GM12865 (cell line): ENCODE data around the gene SNX33.
"Not testable (repeated sequence)": the region's sequence is repeated elsewhere in the genome, so short reads cannot be mapped to it uniquely, and the experiment has no call there.

Experiments
- DNase-seq: peaks from one replicate; pipeline ENCODE4 v3.0.0; 2010; ENCODE audit warnings: low read depth
- H3K4me3 ChIP-seq: 2 replicates; pipeline ENCODE4 v1.5.1; 2011; ENCODE audit warnings: mild to moderate bottlenecking, low read depth, low read length, control low read depth
- TF ChIP-seq, protein P1 (sequence below): IDR thresholded peaks from 2 replicates; pipeline ENCODE4 v1.5.1; 2011; ENCODE audit warnings: low read length, control low read depth, low read depth, inconsistent platforms; ENCODE audit not compliant: insufficient read depth; ENCODE audit errors: missing control alignments

The SNX33 gene

GRCh38 chr15:75680007-75680789 lies 32.5 kb downstream of the SNX33 start:
- DNase-seq: no peak

GRCh38 chr15:75682181-75683135 lies 34.7 kb downstream of the SNX33 start:
- TF ChIP-seq, protein P1, sequence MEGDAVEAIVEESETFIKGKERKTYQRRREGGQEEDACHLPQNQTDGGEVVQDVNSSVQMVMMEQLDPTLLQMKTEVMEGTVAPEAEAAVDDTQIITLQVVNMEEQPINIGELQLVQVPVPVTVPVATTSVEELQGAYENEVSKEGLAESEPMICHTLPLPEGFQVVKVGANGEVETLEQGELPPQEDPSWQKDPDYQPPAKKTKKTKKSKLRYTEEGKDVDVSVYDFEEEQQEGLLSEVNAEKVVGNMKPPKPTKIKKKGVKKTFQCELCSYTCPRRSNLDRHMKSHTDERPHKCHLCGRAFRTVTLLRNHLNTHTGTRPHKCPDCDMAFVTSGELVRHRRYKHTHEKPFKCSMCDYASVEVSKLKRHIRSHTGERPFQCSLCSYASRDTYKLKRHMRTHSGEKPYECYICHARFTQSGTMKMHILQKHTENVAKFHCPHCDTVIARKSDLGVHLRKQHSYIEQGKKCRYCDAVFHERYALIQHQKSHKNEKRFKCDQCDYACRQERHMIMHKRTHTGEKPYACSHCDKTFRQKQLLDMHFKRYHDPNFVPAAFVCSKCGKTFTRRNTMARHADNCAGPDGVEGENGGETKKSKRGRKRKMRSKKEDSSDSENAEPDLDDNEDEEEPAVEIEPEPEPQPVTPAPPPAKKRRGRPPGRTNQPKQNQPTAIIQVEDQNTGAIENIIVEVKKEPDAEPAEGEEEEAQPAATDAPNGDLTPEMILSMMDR: no peak
- no peak overlapping the region for H3K4me3 ChIP-seq
- no peak for DNase-seq

More at GRCh38 chr15:75680007-75680789, 32.5 kb downstream of the SNX33 start:
- no peak overlapping the region for H3K4me3 ChIP-seq
- TF ChIP-seq, protein P1: no peak

DNA sequence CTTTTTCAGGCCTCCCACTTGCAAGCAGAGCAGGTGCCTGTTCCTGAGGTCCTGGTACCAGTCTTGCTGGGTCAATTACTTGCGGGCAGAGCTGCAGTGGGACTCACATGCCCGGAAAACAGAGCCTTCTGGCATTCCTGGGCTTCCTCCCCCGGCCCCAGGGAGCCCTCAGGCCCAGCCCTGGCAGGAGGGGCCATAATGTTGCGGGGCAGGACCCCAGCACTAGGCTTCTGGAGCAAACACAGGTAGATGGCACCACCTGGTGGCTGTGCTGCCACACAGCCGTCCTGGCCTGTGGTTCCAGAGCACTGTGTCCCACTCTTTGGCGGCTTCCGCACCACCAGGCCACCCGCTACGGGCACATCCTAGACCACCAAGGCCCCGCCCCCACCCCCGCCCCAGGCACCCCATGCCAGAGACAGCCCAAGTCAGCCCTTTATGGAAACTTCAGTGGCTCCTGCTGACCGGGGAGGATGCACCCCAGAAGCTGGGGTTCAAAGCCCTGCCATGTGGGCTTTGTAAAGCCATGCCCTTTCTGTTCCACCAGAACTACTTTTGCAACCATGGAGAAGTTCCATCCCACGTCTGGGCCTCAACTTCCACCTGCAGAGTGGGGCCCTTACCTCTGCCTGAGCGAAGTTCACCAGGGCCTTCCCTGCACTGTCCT lies 36.1 kb downstream of the SNX33 start:
- TF ChIP-seq, protein P1: peak; percentile 82
- H3K4me3 ChIP-seq: not testable (repeated sequence)
- DNase-seq: peak; percentile 82

GRCh38 chr15:75684648-75685047 lies 36.9 kb downstream of the SNX33 start:
- no peak for DNase-seq
- no peak overlapping the region for H3K4me3 ChIP-seq
- TF ChIP-seq, protein P1: no peak

DNA sequence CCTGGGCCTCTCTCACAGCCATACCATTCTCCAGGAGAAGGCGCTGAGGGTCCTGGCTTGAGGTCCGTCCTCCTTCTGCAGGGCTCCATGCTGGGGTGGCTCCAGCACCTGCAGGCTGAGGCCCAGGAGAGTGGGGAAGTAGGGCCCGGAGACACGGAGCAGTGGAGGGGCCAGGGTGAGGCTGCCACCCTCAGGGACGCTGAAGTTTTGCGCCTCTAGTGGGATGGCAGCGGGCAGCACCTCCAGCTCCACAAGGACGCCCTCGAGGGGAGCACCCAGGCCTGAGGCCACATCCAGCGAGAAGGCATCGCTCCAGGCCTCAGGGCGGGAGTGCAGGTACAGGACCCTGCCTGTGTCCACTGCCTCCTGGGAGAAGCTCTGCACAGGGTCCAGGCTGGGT lies 37.5 kb downstream of the SNX33 start:
- no peak overlapping the region for H3K4me3 ChIP-seq

GRCh38 chr15:75686212-75686642 lies 38.5 kb downstream of the SNX33 start:
- DNase-seq: peak; percentile 74
- TF ChIP-seq, protein P1: peak; percentile 75
- H3K4me3 ChIP-seq: not testable (repeated sequence)

More for the DNA sequence above, 37.5 kb downstream of the SNX33 start:
- DNase-seq: no peak
- TF ChIP-seq, protein P1: no peak
